T-helper 2 cell treated with Interferon-gamma antibody and Interleukin-4, amounts not matched to agents 5 μg/mL and 100 μg/mL, for 36 hours (primary cell): ENCODE data around the gene ATP8B4.

ENCODE experiments used
- DNase-seq: peaks from one replicate; pipeline ENCODE4 v3.0.0; 2021; ENCODE audit warnings: low spot score
- H3K27ac Mint-ChIP-seq: one replicate; pipeline ENCODE4 v1.8.0; 2021; ENCODE audit warnings: mild to moderate bottlenecking, mixed read lengths
- H3K27me3 Mint-ChIP-seq: one replicate; pipeline ENCODE4 v1.8.0; 2021; ENCODE audit warnings: low read depth, mixed read lengths
- H3K36me3 Mint-ChIP-seq: one replicate; pipeline ENCODE4 v1.8.0; 2021; ENCODE audit warnings: low read depth, mixed read lengths
- H3K4me1 Mint-ChIP-seq: one replicate; pipeline ENCODE4 v1.8.0; 2021; ENCODE audit warnings: low read depth, mixed read lengths
- H3K4me3 Mint-ChIP-seq: one replicate; pipeline ENCODE4 v1.8.0; 2022; ENCODE audit warnings: mild to moderate bottlenecking, moderate library complexity, mixed read lengths
- H3K9me3 Mint-ChIP-seq: one replicate; pipeline ENCODE4 v1.8.0; 2021; ENCODE audit warnings: mixed read lengths

The ATP8B4 gene

DNA sequence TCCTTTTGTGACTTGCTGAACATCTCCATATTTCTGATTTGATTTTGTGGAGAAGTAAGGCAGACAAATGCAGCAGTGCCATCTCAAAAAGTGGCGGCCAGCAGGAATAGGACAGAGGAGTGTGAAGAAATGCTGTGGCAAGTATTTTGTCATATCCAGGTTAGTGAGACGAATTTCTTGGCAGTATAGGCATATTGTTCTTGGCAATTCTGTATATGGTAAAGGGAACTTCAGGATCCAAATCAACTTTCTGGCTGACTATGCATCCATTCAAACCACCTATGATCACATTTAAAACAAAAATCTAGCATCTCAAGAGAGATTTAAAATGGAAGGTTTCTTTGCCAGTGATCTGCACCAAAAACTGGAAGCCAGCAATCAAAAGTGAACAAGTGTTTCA, 270.2 kb downstream of the ATP8B4 start:
- H3K27ac Mint-ChIP-seq = no peak overlapping the region
- peaks cover 36% of the 10 kb centered on the region for H3K36me3 Mint-ChIP-seq
- H3K4me3 Mint-ChIP-seq = no peak overlapping the region
- no peak for DNase-seq
- peaks cover 20% of the 10 kb centered on the region for H3K9me3 Mint-ChIP-seq
- no peaks in the 10 kb centered on the region for H3K27me3 Mint-ChIP-seq
- no peaks in the 10 kb centered on the region for H3K4me1 Mint-ChIP-seq

DNA sequence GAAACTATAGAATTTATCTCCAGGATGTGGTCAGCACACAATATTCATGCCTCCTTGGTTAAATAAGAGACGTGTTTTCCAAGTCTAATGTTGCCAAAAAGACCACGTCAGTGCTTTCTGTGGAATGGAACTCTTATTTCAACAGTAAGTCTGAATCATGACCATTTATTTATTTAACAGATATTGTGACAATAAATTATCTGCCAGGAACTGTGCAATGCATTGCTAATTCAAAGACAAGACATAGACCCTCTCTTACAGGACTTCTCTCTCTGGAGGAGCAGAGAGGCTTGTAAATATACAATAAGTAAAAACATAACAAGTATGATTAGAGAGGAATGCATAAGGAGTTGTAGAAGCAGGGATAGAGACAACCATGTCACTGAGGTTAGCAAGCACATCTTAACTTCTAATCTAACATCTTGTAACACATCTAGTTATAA, 270.7 kb downstream of the ATP8B4 start:
- H3K27ac Mint-ChIP-seq = no peak overlapping the region
- H3K4me3 Mint-ChIP-seq = no peak overlapping the region
- peaks cover 20% of the 10 kb centered on the region for H3K9me3 Mint-ChIP-seq
- no peaks in the 10 kb centered on the region for H3K4me1 Mint-ChIP-seq
- no peaks in the 10 kb centered on the region for H3K27me3 Mint-ChIP-seq
- DNase-seq = no peak
- H3K36me3 Mint-ChIP-seq = peaks cover 35% of the 10 kb centered on the region

GRCh38 chr15:49847423-49848281, 271.4 kb downstream of the ATP8B4 start:
- Mint-ChIP-seq H3K36me3 (peaks cover 35% of the 10 kb centered on the region), H3K27ac (no peak overlapping the region), H3K9me3 (peaks cover 24% of the 10 kb centered on the region), H3K4me1 (no peaks in the 10 kb centered on the region), H3K27me3 (no peaks in the 10 kb centered on the region), H3K4me3 (no peak overlapping the region)
- DNase-seq = no peak

DNA sequence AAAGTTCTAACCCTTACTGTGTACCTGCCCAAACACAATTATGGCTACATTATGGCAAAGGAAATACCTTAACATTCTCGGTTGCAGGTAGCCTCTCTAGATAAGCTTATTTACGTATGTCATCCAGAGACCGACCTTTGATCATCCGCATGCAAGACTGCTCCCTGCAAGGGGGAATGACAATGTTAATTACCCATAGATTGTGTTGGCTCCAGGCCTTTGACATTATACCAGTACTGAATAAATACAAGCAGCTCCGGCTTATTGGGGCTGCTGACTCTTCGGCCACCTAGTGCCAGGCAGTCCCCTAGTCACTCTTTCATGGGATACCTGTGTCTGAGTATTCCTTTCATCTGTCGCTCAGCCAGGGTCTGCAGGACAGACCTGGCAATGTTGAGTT, 274.6 kb downstream of the ATP8B4 start:
- Mint-ChIP-seq H3K4me1 (no peaks in the 10 kb centered on the region), H3K9me3 (peaks cover 21% of the 10 kb centered on the region), H3K27ac (no peak overlapping the region), H3K27me3 (no peaks in the 10 kb centered on the region), H3K4me3 (no peak overlapping the region), H3K36me3 (peaks cover 25% of the 10 kb centered on the region)
- DNase-seq = no peak

DNA sequence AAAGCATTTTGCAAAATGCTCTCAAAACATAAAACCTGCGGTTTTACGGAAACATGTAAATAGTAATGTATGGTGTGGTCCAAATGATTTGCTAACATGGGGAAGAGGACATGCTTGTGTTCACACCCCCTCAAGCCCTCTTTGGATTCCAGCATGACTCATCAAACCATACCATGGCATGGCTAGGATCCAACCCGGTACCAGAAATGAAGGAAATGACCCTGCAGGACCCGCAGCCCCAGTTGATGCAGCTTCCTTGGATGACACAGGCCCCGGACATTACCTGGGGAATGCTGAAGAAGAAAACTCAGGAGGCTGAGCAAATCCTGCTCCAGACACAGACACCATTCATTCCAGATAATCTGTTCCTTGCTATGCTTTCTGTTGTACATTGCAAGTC, 275.3 kb downstream of the ATP8B4 start:
- peaks cover 21% of the 10 kb centered on the region for H3K9me3 Mint-ChIP-seq
- H3K4me1 Mint-ChIP-seq = no peaks in the 10 kb centered on the region
- H3K27me3 Mint-ChIP-seq = no peaks in the 10 kb centered on the region
- no peak for DNase-seq
- no peak overlapping the region for H3K4me3 Mint-ChIP-seq
- no peak overlapping the region for H3K27ac Mint-ChIP-seq
- H3K36me3 Mint-ChIP-seq = peaks cover 25% of the 10 kb centered on the region

DNA sequence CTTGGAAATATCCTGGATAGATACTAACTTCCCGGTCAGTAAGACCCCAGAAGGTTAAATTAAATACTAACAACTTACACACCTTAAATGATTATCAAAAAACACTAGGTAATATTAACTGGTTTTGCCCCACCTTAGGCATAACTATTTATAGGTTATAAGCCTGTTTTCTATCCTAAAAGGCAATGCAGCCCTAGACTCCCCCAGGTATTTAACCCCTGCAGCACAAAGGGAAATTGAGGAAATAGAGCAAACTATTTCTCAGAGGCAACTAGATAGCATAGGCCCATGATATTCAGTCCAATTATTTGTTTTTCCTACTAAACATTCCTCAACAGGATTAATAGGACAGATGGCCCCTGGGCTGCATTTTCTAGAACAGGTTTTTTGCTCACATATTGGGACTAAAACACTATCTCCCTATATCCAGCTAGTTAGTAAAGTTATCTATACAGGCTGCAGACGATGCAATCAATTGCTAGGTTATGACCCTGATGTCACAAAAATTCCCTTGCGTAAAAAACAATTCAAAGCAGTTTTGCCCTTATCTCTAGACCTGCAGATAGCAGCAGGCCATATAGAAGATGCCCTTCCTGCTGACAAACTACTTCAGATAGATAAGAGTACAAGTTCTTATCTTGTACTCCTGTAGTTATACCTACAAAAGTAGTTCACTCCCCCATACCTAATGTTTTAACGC, 276.9 kb downstream of the ATP8B4 start:
- Mint-ChIP-seq H3K4me1 (no peaks in the 10 kb centered on the region), H3K27me3 (no peaks in the 10 kb centered on the region), H3K9me3 (peaks cover 28% of the 10 kb centered on the region), H3K4me3 (no peak overlapping the region), H3K27ac (no peak overlapping the region), H3K36me3 (peaks cover 23% of the 10 kb centered on the region)
- no peak for DNase-seq

DNA sequence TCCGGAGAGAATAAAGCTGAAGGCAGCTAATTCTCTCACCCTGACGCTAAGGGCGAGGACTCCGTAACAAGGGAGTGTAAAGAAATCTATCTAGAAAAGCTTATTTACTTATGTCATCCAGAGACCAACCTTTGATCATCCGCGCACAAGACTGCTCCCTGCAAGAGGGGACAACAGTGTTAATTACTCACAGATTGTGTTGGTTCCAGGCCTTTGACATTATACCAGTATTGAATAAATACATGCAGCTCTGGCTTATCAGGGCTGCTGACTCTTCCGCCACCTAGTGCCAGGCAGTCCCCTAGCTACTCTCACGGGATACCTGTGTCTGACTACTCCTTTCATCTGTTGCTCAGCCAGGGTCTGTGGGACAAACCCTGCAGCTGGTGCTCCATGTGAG, 286.5 kb downstream of the ATP8B4 start:
- Mint-ChIP-seq H3K9me3 (peaks cover 10% of the 10 kb centered on the region), H3K4me1 (no peaks in the 10 kb centered on the region), H3K4me3 (no peak overlapping the region), H3K36me3 (no peaks in the 10 kb centered on the region), H3K27me3 (no peaks in the 10 kb centered on the region), H3K27ac (no peak overlapping the region)
- no peak for DNase-seq

- H3K9me3 Mint-ChIP-seq = peaks cover 7% of the 10 kb centered on the region
- DNase-seq = no peak
- H3K4me1 Mint-ChIP-seq = no peaks in the 10 kb centered on the region
- H3K27ac Mint-ChIP-seq = no peak overlapping the region
- no peak overlapping the region for H3K4me3 Mint-ChIP-seq
- H3K27me3 Mint-ChIP-seq = no peaks in the 10 kb centered on the region
- H3K36me3 Mint-ChIP-seq = no peaks in the 10 kb centered on the region
These were observed 287.6 kb downstream of the ATP8B4 start for GRCh38 chr15:49831206-49831965.

DNA sequence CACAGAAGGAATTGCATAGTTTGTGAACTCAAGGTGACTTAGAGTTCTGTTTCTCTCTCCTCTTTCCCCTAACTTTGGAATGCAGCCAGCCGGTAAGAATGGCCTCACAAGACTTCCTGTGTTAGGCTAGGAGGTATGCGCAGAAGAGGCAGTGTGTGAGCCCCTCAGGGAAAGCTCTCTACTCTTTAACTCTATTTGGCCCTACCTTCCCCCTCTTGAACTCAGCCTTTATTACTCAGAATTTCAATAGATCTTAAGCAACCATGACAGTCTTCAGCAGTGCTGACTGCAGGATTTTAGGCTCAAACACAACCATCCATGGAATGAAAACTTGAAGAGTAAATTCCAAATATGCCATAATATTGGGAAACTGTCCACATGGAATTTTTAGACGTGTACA, 288.6 kb downstream of the ATP8B4 start:
- Mint-ChIP-seq H3K4me3 (no peak overlapping the region), H3K9me3 (no peaks in the 10 kb centered on the region), H3K27ac (no peak overlapping the region), H3K4me1 (no peaks in the 10 kb centered on the region), H3K36me3 (no peaks in the 10 kb centered on the region), H3K27me3 (no peaks in the 10 kb centered on the region)
- no peak for DNase-seq

GRCh38 chr15:49827311-49827710, 291.7 kb downstream of the ATP8B4 start:
- no peaks in the 10 kb centered on the region for H3K36me3 Mint-ChIP-seq
- H3K9me3 Mint-ChIP-seq = no peaks in the 10 kb centered on the region
- no peak for DNase-seq
- H3K4me3 Mint-ChIP-seq = no peak overlapping the region
- no peaks in the 10 kb centered on the region for H3K27me3 Mint-ChIP-seq
- no peak overlapping the region for H3K27ac Mint-ChIP-seq
- H3K4me1 Mint-ChIP-seq = no peaks in the 10 kb centered on the region

DNA sequence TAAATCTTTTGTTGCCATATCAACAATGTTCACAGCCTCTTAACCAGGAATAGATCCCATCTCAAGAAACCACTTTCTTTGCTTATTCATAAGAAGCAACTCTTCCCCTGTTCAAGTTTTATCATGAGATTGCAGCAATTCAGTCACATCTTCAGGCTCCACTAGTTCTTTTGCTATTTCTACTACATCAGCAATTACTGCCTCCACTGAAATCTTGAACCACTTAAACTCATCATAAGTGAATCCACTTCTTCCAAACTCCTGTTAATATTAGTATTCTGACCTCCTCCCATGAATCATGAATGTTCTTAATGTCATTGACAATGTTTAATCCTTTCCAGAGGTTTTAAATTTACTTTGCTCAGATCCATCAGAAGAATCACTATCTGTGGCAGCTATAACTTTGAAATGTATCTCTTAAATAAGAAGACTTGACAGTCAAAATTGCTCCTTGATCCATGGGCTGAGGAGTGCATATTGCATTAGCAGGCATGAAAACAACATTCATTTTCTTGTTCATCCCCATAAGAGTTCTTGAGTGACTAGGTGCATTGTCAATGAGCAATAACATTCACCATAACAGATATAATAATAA, 292.3 kb downstream of the ATP8B4 start:
- H3K9me3 Mint-ChIP-seq = no peaks in the 10 kb centered on the region
- no peak overlapping the region for H3K27ac Mint-ChIP-seq
- H3K36me3 Mint-ChIP-seq = no peaks in the 10 kb centered on the region
- H3K4me3 Mint-ChIP-seq = no peak overlapping the region
- H3K27me3 Mint-ChIP-seq = no peaks in the 10 kb centered on the region
- no peak for DNase-seq
- H3K4me1 Mint-ChIP-seq = no peaks in the 10 kb centered on the region

- Mint-ChIP-seq H3K27me3 (no peaks in the 10 kb centered on the region), H3K9me3 (no peaks in the 10 kb centered on the region), H3K36me3 (no peaks in the 10 kb centered on the region), H3K27ac (no peak overlapping the region), H3K4me1 (no peaks in the 10 kb centered on the region), H3K4me3 (no peak overlapping the region)
- DNase-seq = no peak
These were observed 294.3 kb downstream of the ATP8B4 start for GRCh38 chr15:49824775-49825099.

DNA sequence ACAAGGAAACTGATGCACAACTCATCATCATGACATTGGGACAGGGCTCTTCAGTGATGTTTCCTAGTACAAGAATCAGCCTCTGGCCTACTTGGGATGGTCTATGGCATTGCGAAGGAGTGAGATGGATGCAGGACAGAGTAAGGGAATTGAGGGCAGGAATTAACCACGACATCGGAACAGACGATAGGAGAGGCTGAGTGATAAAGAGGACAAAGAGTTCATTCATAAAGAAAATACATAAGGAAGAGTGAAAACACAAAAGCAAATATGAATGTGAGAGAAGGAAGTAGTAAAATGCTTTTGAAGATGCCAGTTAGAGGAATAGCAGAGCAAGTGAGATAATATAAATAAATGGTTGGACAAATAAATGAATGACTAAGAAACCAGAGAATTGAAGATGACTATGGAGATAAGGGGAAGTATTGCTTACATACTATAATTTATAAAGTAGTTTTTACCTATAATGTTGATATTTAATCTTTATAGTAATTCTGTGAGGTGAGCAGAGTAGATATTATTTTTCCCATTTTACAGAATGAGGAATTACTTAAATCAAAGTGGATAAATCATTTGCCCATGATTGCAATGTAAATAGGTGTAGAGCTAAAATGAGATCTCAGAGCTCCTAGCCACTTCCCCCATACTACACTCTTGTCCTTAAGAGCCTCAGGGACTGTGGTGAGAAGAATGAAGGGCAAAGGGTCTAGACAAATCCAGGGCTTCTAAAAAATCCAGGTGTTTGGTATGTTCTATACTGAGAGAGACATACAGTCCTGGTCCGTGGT, 294.9 kb downstream of the ATP8B4 start:
- Mint-ChIP-seq H3K27ac (no peak overlapping the region), H3K36me3 (no peaks in the 10 kb centered on the region), H3K4me1 (no peaks in the 10 kb centered on the region), H3K27me3 (no peaks in the 10 kb centered on the region), H3K4me3 (no peak overlapping the region), H3K9me3 (no peaks in the 10 kb centered on the region)
- DNase-seq = no peak
